ENCODE measurements around the gene RASAL1.

The RASAL1 gene

GRCh38 chr12:113075137-113075683 is 60.4 kb downstream of the RASAL1 start:
- H3K4me1 ChIP-seq (ENCODE audit: control insufficient read depth in 1 of 2, insufficient read depth in 2 of 2, low read length in 2 of 2) = peaks cover 0 to 3% of the 10 kb centered on the region in 2 experiments
- no peak overlapping the region for H3K14ac ChIP-seq (ENCODE audit: low read length)
- no peak overlapping the region for H4K91ac ChIP-seq (ENCODE audit: low read depth, low read length)
- no peaks in the 10 kb centered on the region for H3K79me2 ChIP-seq (ENCODE audit: control insufficient read depth, insufficient read depth, low read length, poor library complexity)
- no peak overlapping the region for H4K8ac ChIP-seq (ENCODE audit: low read depth, low read length)
- H3K23ac ChIP-seq (ENCODE audit: low read length) = no peak overlapping the region
- H3K9me3 ChIP-seq (ENCODE audit: insufficient read depth, low read depth, low read length) = no peaks in the 10 kb centered on the region
- WGBS (ENCODE audit: extremely low coverage, insufficient coverage, insufficient read length) = no CpG with 5 or more reads among the region's 6 CpGs
- H3K27ac ChIP-seq (ENCODE audit: low read depth, low read length) = no peak overlapping the region
- H3K36me3 ChIP-seq (ENCODE audit: control insufficient read depth in 1 of 2, insufficient read depth in 2 of 2, low read length in 2 of 2) = no peaks in the 10 kb centered on the region
- DNase-seq = no peak
- no peak overlapping the region for H3K4me3 ChIP-seq (ENCODE audit: low read depth, low read length)
- no peak overlapping the region for H2BK120ac ChIP-seq (ENCODE audit: insufficient read depth, low read length, poor library complexity)
- H3K4ac ChIP-seq (ENCODE audit: low read depth, low read length) = no peak overlapping the region
- H3K18ac ChIP-seq (ENCODE audit: low read length) = no peak overlapping the region
- no peak overlapping the region for H3K4me2 ChIP-seq (ENCODE audit: low read length)
- no peak overlapping the region for H2AFZ ChIP-seq (ENCODE audit: insufficient read depth, low read length, poor library complexity)
- H3K79me1 ChIP-seq (ENCODE audit: low read length) = no peaks in the 10 kb centered on the region
- no peak overlapping the region for H2BK12ac ChIP-seq (ENCODE audit: low read length)
- H4K12ac ChIP-seq (ENCODE audit: low read depth, low read length) = no peak overlapping the region
- no peak overlapping the region for H2AK5ac ChIP-seq (ENCODE audit: low read length)
- H3K9ac ChIP-seq (ENCODE audit: low read length) = no peak overlapping the region
- peaks cover 25% of the 10 kb centered on the region for H3K27me3 ChIP-seq (ENCODE audit: insufficient read depth, low read length)
- H2BK5ac ChIP-seq (ENCODE audit: low read depth, low read length, poor library complexity) = no peak overlapping the region

GRCh38 chr12:113073586-113073985 is 62.0 kb downstream of the RASAL1 start:
- no peaks in the 10 kb centered on the region for H3K9me3 ChIP-seq (ENCODE audit: insufficient read depth, low read depth, low read length)
- H3K9ac ChIP-seq (ENCODE audit: low read length) = no peak overlapping the region
- H2AFZ ChIP-seq (ENCODE audit: insufficient read depth, low read length, poor library complexity) = no peak overlapping the region
- H4K91ac ChIP-seq (ENCODE audit: low read depth, low read length) = no peak overlapping the region
- H2AK5ac ChIP-seq (ENCODE audit: low read length) = no peak overlapping the region
- H3K27me3 ChIP-seq (ENCODE audit: insufficient read depth, low read length) = peaks cover 20% of the 10 kb centered on the region
- DNase-seq = no peak
- no peak overlapping the region for H3K14ac ChIP-seq (ENCODE audit: low read length)
- no peak overlapping the region for H3K4ac ChIP-seq (ENCODE audit: low read depth, low read length)
- H2BK120ac ChIP-seq (ENCODE audit: insufficient read depth, low read length, poor library complexity) = no peak overlapping the region
- H3K27ac ChIP-seq (ENCODE audit: low read depth, low read length) = no peak overlapping the region
- H3K18ac ChIP-seq (ENCODE audit: low read length) = no peak overlapping the region
- no peaks in the 10 kb centered on the region for H3K79me2 ChIP-seq (ENCODE audit: control insufficient read depth, insufficient read depth, low read length, poor library complexity)
- no peak overlapping the region for H4K12ac ChIP-seq (ENCODE audit: low read depth, low read length)
- H3K23ac ChIP-seq (ENCODE audit: low read length) = no peak overlapping the region
- H2BK5ac ChIP-seq (ENCODE audit: low read depth, low read length, poor library complexity) = no peak overlapping the region
- no peak overlapping the region for H3K4me3 ChIP-seq (ENCODE audit: low read depth, low read length)
- H3K36me3 ChIP-seq (ENCODE audit: control insufficient read depth in 1 of 2, insufficient read depth in 2 of 2, low read length in 2 of 2) = no peaks in the 10 kb centered on the region
- no CpG with 5 or more reads among the region's 3 CpGs for WGBS (ENCODE audit: extremely low coverage, insufficient coverage, insufficient read length)
- peaks cover 0 to 3% of the 10 kb centered on the region in 2 experiments for H3K4me1 ChIP-seq (ENCODE audit: control insufficient read depth in 1 of 2, insufficient read depth in 2 of 2, low read length in 2 of 2)
- H3K4me2 ChIP-seq (ENCODE audit: low read length) = no peak overlapping the region
- H2BK12ac ChIP-seq (ENCODE audit: low read length) = no peak overlapping the region
- no peak overlapping the region for H4K8ac ChIP-seq (ENCODE audit: low read depth, low read length)
- no peaks in the 10 kb centered on the region for H3K79me1 ChIP-seq (ENCODE audit: low read length)

- no CpG with 5 or more reads among the region's 3 CpGs for WGBS (ENCODE audit: extremely low coverage, insufficient coverage, insufficient read length)
- Histone ChIP-seq H3K4me1 (ENCODE audit: control insufficient read depth in 1 of 2, insufficient read depth in 2 of 2, low read length in 2 of 2) (no peaks in the 10 kb centered on the region), H4K8ac (ENCODE audit: low read depth, low read length) (no peak overlapping the region)
Observed at GRCh38 chr12:113072136-113072535, 63.4 kb downstream of the RASAL1 start.

GRCh38 chr12:113071135-113072112 is 64.1 kb downstream of the RASAL1 start:
- H3K4me2 ChIP-seq (ENCODE audit: low read length) = no peak overlapping the region
- no peak overlapping the region for H3K4ac ChIP-seq (ENCODE audit: low read depth, low read length)
- no peak for DNase-seq
- no peaks in the 10 kb centered on the region for H3K4me1 ChIP-seq (ENCODE audit: control insufficient read depth in 1 of 2, insufficient read depth in 2 of 2, low read length in 2 of 2)
- H2AK5ac ChIP-seq (ENCODE audit: low read length) = no peak overlapping the region
- no peak overlapping the region for H4K91ac ChIP-seq (ENCODE audit: low read depth, low read length)
- peaks cover 3% of the 10 kb centered on the region for H3K9me3 ChIP-seq (ENCODE audit: insufficient read depth, low read depth, low read length)
- no peak overlapping the region for H2BK5ac ChIP-seq (ENCODE audit: low read depth, low read length, poor library complexity)
- WGBS (ENCODE audit: extremely low coverage, insufficient coverage, insufficient read length) = no CpG with 5 or more reads among the region's 21 CpGs
- no peak overlapping the region for H3K14ac ChIP-seq (ENCODE audit: low read length)
- H3K79me2 ChIP-seq (ENCODE audit: control insufficient read depth, insufficient read depth, low read length, poor library complexity) = no peaks in the 10 kb centered on the region
- no peak overlapping the region for H2AFZ ChIP-seq (ENCODE audit: insufficient read depth, low read length, poor library complexity)
- H4K8ac ChIP-seq (ENCODE audit: low read depth, low read length) = no peak overlapping the region
- no peak overlapping the region for H3K27ac ChIP-seq (ENCODE audit: low read depth, low read length)
- H3K27me3 ChIP-seq (ENCODE audit: insufficient read depth, low read length) = peaks cover 1% of the 10 kb centered on the region
- H3K79me1 ChIP-seq (ENCODE audit: low read length) = no peaks in the 10 kb centered on the region
- H3K9ac ChIP-seq (ENCODE audit: low read length) = no peak overlapping the region
- no peaks in the 10 kb centered on the region for H3K36me3 ChIP-seq (ENCODE audit: control insufficient read depth in 1 of 2, insufficient read depth in 2 of 2, low read length in 2 of 2)
- H2BK12ac ChIP-seq (ENCODE audit: low read length) = no peak overlapping the region
- H3K4me3 ChIP-seq (ENCODE audit: low read depth, low read length) = no peak overlapping the region
- H3K23ac ChIP-seq (ENCODE audit: low read length) = no peak overlapping the region
- no peak overlapping the region for H3K18ac ChIP-seq (ENCODE audit: low read length)
- no peak overlapping the region for H4K12ac ChIP-seq (ENCODE audit: low read depth, low read length)
- no peak overlapping the region for H2BK120ac ChIP-seq (ENCODE audit: insufficient read depth, low read length, poor library complexity)

More at GRCh38 chr12:113072136-113072535, 63.4 kb downstream of the RASAL1 start:
- H3K23ac ChIP-seq (ENCODE audit: low read length) = no peak overlapping the region
- H3K36me3 ChIP-seq (ENCODE audit: control insufficient read depth in 1 of 2, insufficient read depth in 2 of 2, low read length in 2 of 2) = no peaks in the 10 kb centered on the region
- H3K4me2 ChIP-seq (ENCODE audit: low read length) = no peak overlapping the region
- H3K79me1 ChIP-seq (ENCODE audit: low read length) = no peaks in the 10 kb centered on the region
- no peak overlapping the region for H2AFZ ChIP-seq (ENCODE audit: insufficient read depth, low read length, poor library complexity)
- no peak overlapping the region for H3K14ac ChIP-seq (ENCODE audit: low read length)
- H2BK120ac ChIP-seq (ENCODE audit: insufficient read depth, low read length, poor library complexity) = no peak overlapping the region
- no peaks in the 10 kb centered on the region for H3K9me3 ChIP-seq (ENCODE audit: insufficient read depth, low read depth, low read length)
- no peak overlapping the region for H3K27ac ChIP-seq (ENCODE audit: low read depth, low read length)
- DNase-seq = no peak
- no peak overlapping the region for H3K18ac ChIP-seq (ENCODE audit: low read length)
- no peak overlapping the region for H3K9ac ChIP-seq (ENCODE audit: low read length)
- no peak overlapping the region for H2BK12ac ChIP-seq (ENCODE audit: low read length)
- H3K4ac ChIP-seq (ENCODE audit: low read depth, low read length) = no peak overlapping the region
- H4K12ac ChIP-seq (ENCODE audit: low read depth, low read length) = no peak overlapping the region
- H3K79me2 ChIP-seq (ENCODE audit: control insufficient read depth, insufficient read depth, low read length, poor library complexity) = no peaks in the 10 kb centered on the region
- no peak overlapping the region for H3K4me3 ChIP-seq (ENCODE audit: low read depth, low read length)
- no peak overlapping the region for H4K91ac ChIP-seq (ENCODE audit: low read depth, low read length)
- no peak overlapping the region for H2BK5ac ChIP-seq (ENCODE audit: low read depth, low read length, poor library complexity)
- peaks cover 7% of the 10 kb centered on the region for H3K27me3 ChIP-seq (ENCODE audit: insufficient read depth, low read length)
- no peak overlapping the region for H2AK5ac ChIP-seq (ENCODE audit: low read length)
